GM23338 (cell line): ENCODE data around the gene SIRPB2. TPM values are rescaled to one million over a fixed set of nuclear protein-coding genes. Genes with fewer than 3 reads are reported as not detected.
A peak's percentile ranks its signal among the peaks of the same experiment; 100 is the strongest.

Source experiments
- CREB1 ChIP-seq: fragments of 250-450 bp; sonication (Bioruptor Pico); IDR thresholded peaks from 2 replicates; pipeline ENCODE4 v1.5.0; 2020; ENCODE audit warnings: low read depth, mild to moderate bottlenecking, moderate library complexity
- ETS1 ChIP-seq: IDR thresholded peaks from 2 replicates; pipeline ENCODE4 v1.6.1; 2016; ENCODE audit warnings: antibody characterized with exemption
- EZH2phosphoT487 ChIP-seq: fragments of 200-600 bp; sonication (generic); IDR thresholded peaks from one replicate; pipeline ENCODE4 v1.8.1; 2018; ENCODE audit warnings: antibody characterized with exemption; ENCODE audit not compliant: unreplicated experiment
- JUNB ChIP-seq: IDR thresholded peaks from one replicate; pipeline ENCODE4 v1.6.1; 2016; ENCODE audit warnings: antibody characterized with exemption; ENCODE audit not compliant: unreplicated experiment
- REST ChIP-seq: IDR thresholded peaks from one replicate; pipeline ENCODE4 v1.6.1; 2018; ENCODE audit warnings: antibody characterized with exemption; ENCODE audit not compliant: unreplicated experiment
- ZNF331 ChIP-seq: fragments of 250-450 bp; sonication (Bioruptor Pico); IDR thresholded peaks from 2 replicates; pipeline ENCODE4 v1.5.0; 2020; ENCODE audit warnings: low read depth, mild to moderate bottlenecking, moderate library complexity
- ZNF462 ChIP-seq: fragments of 250-450 bp; sonication (Bioruptor Pico); IDR thresholded peaks from 2 replicates; pipeline ENCODE4 v1.5.0; 2020; ENCODE audit warnings: mild to moderate bottlenecking, moderate library complexity
- polyA plus RNA-seq: library from polyadenylated mRNA; unstranded; fragments of >200 nt; fragmentation: Nextera tagmentation; extraction: Ambion mirVana; gene quantifications from 2 replicates; pipeline ENCODE4 v1.2.1, GENCODE V29; 2016
- total RNA-seq: library from RNA; depleted of rRNA; stranded (reverse); fragments of >200 nt; shearing (Covaris generic); gene quantifications from 2 replicates; pipeline ENCODE4 v1.2.3, GENCODE V29; 2014

The SIRPB2 gene
- total and polyA plus RNA-seq, 2 experiments from 2014 or later = 0.29 TPM; not detected in 1

GRCh38 chr20:1440024-1440423, 51.2 kb downstream of the SIRPB2 start (continued):
- TF ChIP-seq ZNF462 (CRISPR knock-in tag) (peak; percentile 60; the same call in 1 of the 2 replicates), JUNB (no peak), EZH2phosphoT487 (no peak), REST (no peak), CREB1 (no peak), ZNF331 (no peak), ETS1 (no peak)
